HEK293 (cell line): ENCODE results near the gene MMRN2.
"Not testable (repeated sequence)": the region's sequence is repeated elsewhere in the genome, so short reads cannot be mapped to it uniquely, and the experiment has no call there.

Source experiments
- HOXA7 ChIP-seq: sonication (generic); formaldehyde crosslinking; IDR thresholded peaks from 2 replicates; pipeline ENCODE4 v1.8.1; 2022; ENCODE audit warnings: missing genetic modification reagents, borderline replicate concordance
- KLF16 ChIP-seq: fragments of 450-650 bp; formaldehyde crosslinking; IDR thresholded peaks from 2 replicates; pipeline ENCODE4 v1.5.1; 2017; ENCODE audit warnings: missing biosample characterization, missing genetic modification characterization
- KLF7 ChIP-seq: fragments of 450-650 bp; formaldehyde crosslinking; IDR thresholded peaks from 2 replicates; pipeline ENCODE4 v1.5.1; 2016; ENCODE audit warnings: missing biosample characterization, missing genetic modification characterization, borderline replicate concordance
- REST ChIP-seq: fragments of 450-650 bp; formaldehyde crosslinking; IDR thresholded peaks from 2 replicates; pipeline ENCODE4 v1.5.1; 2016; ENCODE audit warnings: missing biosample characterization, missing genetic modification characterization

- not testable (repeated sequence) for TF ChIP-seq KLF7 (tag by site-specific recombination); HOXA7 (CRISPR knock-in tag); KLF16; REST
These were observed 27.1 kb upstream of the MMRN2 start for GRCh38 chr10:86984498-86984897.
